Measurements from ENCODE around the gene CLRN2. TPM values are rescaled to one million over a fixed set of nuclear protein-coding genes. Genes with fewer than 3 reads are reported as not detected.
"Not testable (repeated sequence)": the region's sequence is repeated elsewhere in the genome, so short reads cannot be mapped to it uniquely, and the experiment has no call there.

CLRN2 gene
- total RNA-seq, 1 experiment from 2014 or later = not detected

GRCh38 chr4:17567271-17567670 is 52.3 kb downstream of the CLRN2 start:
- no peak for TF ChIP-seq POLR2AphosphoS5 (IDR thresholded peaks at IDR 0.05; ENCODE audit: low read depth, low read length)
- TF ChIP-seq SIN3A (IDR thresholded peaks at IDR 0.05; ENCODE audit: borderline replicate concordance, insufficient read depth, low read depth, low read length) = no peak
- TF ChIP-seq TCF7L2 (IDR thresholded peaks at IDR 0.05; ENCODE audit: low read depth, low read length) = no peak
- TF ChIP-seq REST (IDR thresholded peaks at IDR 0.05; ENCODE audit: insufficient read depth in 1 of 2, low read depth in 2 of 2, low read length in 1 of 2) = no peak
- TF ChIP-seq CTCF (IDR thresholded peaks at IDR 0.05) = no peak
- Histone ChIP-seq H3K36me3 (ENCODE audit: control insufficient read depth, insufficient read depth, low read length) (no peaks in the 10 kb centered on the region), H3K27me3 (ENCODE audit: control insufficient read depth, insufficient read depth, low read length) (no peaks in the 10 kb centered on the region), H3K27ac (ENCODE audit: low read length) (no peak overlapping the region), H3K4me3 (ENCODE audit: low read depth in 2 of 2, low read length in 2 of 2) (no peak overlapping the region), H3K9me3 (ENCODE audit: control insufficient read depth, insufficient read depth, low read depth, low read length) (no peaks in the 10 kb centered on the region), H3K4me1 (ENCODE audit: control insufficient read depth, insufficient read depth, low read length) (no peaks in the 10 kb centered on the region)
- no TSS peak for BruUV-seq (replicated peaks)
- POLR2A ChIA-PET = no interaction called here
- intact Hi-C loops (cut with micrococcal nuclease; ENCODE audit: unreplicated experiment) = no loop called here
- in situ Hi-C loops (cut with HindIII; ENCODE audit: low pct_unique_long_range_greater_than_20kb, low sequenced_read_pairs) = no loop called here
- DNase-seq (ENCODE audit: low read depth, low spot score) = no peak
- CTCF ChIA-PET = no interaction called here
- no peak for ATAC-seq

- DNase-seq (ENCODE audit: low read depth, low spot score) (no peak), ATAC-seq (no peak)
- peaks cover 5% of the 10 kb centered on the region for H3K4me1 ChIP-seq (ENCODE audit: control insufficient read depth, insufficient read depth, low read length)
- H3K4me3 ChIP-seq (ENCODE audit: low read depth in 2 of 2, low read length in 2 of 2) = no peak overlapping the region
- intact Hi-C loops (cut with micrococcal nuclease; ENCODE audit: unreplicated experiment) = no loop called here
- H3K27me3 ChIP-seq (ENCODE audit: control insufficient read depth, insufficient read depth, low read length) = no peaks in the 10 kb centered on the region
- no peaks in the 10 kb centered on the region for H3K36me3 ChIP-seq (ENCODE audit: control insufficient read depth, insufficient read depth, low read length)
- BruUV-seq (replicated peaks) = no TSS peak
- ChIA-PET POLR2A (interaction anchor here (0.6 kb wide), 1 partner anchor 439 kb away, joined by 3 read pairs; no protein-coding TSS in a partner anchor), CTCF (no interaction called here)
- H3K9me3 ChIP-seq (ENCODE audit: control insufficient read depth, insufficient read depth, low read depth, low read length) = no peaks in the 10 kb centered on the region
- in situ Hi-C loops (cut with HindIII; ENCODE audit: low pct_unique_long_range_greater_than_20kb, low sequenced_read_pairs) = no loop called here
- no peak overlapping the region for H3K27ac ChIP-seq (ENCODE audit: low read length)
- TF ChIP-seq POLR2AphosphoS5 (IDR thresholded peaks at IDR 0.05; ENCODE audit: low read depth, low read length) (no peak), REST (IDR thresholded peaks at IDR 0.05; ENCODE audit: insufficient read depth in 1 of 2, low read depth in 2 of 2, low read length in 1 of 2) (no peak), CTCF (IDR thresholded peaks at IDR 0.05) (no peak)
Observed at GRCh38 chr4:17574206-17574605, 59.2 kb downstream of the CLRN2 start.

- H3K27ac ChIP-seq (ENCODE audit: low read length); H3K4me3 ChIP-seq (ENCODE audit: low read depth in 2 of 2, low read length in 2 of 2); H3K27me3 ChIP-seq (ENCODE audit: control insufficient read depth, insufficient read depth, low read length); H3K9me3 ChIP-seq (ENCODE audit: control insufficient read depth, insufficient read depth, low read depth, low read length); DNase-seq (ENCODE audit: low read depth, low spot score); ATAC-seq; CTCF ChIA-PET; in situ Hi-C loops (cut with HindIII; ENCODE audit: low pct_unique_long_range_greater_than_20kb, low sequenced_read_pairs); H3K4me1 ChIP-seq (ENCODE audit: control insufficient read depth, insufficient read depth, low read length); intact Hi-C loops (cut with micrococcal nuclease; ENCODE audit: unreplicated experiment); POLR2A ChIA-PET; H3K36me3 ChIP-seq (ENCODE audit: control insufficient read depth, insufficient read depth, low read length); BruUV-seq (replicated peaks): not testable (repeated sequence)
Observed at GRCh38 chr4:17575177-17575576, 60.2 kb downstream of the CLRN2 start.
